ENCODE measurements around the gene TTLL11.

TTLL11 gene

DNA sequence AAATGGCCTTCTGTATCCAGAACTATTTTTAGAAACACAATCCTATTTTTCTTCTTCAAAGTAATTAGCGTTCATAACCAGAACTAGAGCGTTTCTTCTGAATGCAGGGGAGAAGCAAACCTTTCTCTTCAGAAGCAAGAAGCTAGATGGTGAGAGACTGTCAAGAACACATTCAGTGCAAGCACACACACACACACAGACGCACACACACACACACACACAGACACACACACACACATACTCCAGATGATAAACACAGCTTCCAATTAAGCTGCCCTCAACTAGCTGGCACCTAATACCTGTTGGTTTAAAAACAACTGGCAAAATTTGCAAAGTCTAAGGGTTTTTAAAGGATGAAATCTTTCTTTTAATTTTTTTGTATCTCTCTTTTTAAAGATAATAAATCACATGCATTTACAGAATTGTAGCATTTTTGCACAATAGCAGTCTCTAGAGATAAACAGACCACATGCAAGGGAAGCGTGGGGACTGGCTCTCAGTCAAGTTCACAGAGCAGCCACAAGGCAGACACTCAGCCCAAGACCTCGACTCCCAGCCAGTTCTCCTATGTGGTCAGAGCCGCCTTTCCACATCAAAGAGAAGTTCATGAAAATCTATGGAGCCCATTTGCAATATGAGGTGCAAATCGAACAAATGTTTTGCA is 138.5 kb downstream of the TTLL11 start:
- no peak overlapping the region for H3K27ac ChIP-seq (ENCODE audit: insufficient read depth in 1 of 2, low read depth in 1 of 2, low read length in 2 of 2, poor library complexity in 1 of 2, severe bottlenecking in 2 of 2)

DNA sequence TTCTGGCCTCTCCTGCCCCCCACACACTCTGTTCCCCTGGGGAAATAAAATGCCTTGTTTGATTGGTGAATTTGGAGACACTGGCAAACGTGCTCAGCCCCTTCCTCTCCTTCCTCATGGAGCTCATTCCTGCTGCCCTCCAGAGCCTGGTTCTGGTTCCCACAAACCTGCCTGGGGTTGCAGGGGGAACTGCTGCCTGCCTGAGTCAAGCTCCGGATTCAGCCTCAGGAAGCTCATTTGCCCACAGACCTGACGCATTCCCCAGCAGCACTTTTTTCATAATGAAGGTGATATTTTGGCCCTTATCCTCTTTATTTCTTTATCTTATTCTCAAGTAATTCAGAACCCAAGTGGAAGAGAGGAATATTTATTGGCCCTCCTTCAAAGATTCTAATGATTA is 140.5 kb downstream of the TTLL11 start:
- H3K27ac ChIP-seq (ENCODE audit: insufficient read depth in 1 of 2, low read depth in 1 of 2, low read length in 2 of 2, poor library complexity in 1 of 2, severe bottlenecking in 2 of 2): no peak overlapping the region
- CTCF ChIA-PET: no interaction called here
- H3K36me3 ChIP-seq (ENCODE audit: control insufficient read depth in 4 of 4, insufficient read depth in 4 of 4, low read length in 3 of 4): no peaks in the 10 kb centered on the region
- H3K27me3 ChIP-seq (replicated peaks in 2 of 5; ENCODE audit: control insufficient read depth in 4 of 5, insufficient read depth in 5 of 5, low read length in 4 of 5): no peaks in the 10 kb centered on the region
- POLR2A ChIA-PET: no interaction called here
- WGBS (ENCODE audit: insufficient coverage): no CpG with 5 or more reads among the region's 3 CpGs
- H3K4me3 ChIP-seq (ENCODE audit: control insufficient read depth in 1 of 7, extremely low read depth in 1 of 7, insufficient read depth in 4 of 7, low read depth in 2 of 7, low read length in 6 of 7): no peak overlapping the region
- no peaks in the 10 kb centered on the region for H3K9me3 ChIP-seq (ENCODE audit: control extremely low read depth in 1 of 5, control insufficient read depth in 4 of 5, insufficient read depth in 2 of 5, low read depth in 1 of 5, low read length in 4 of 5)
- DNase-seq: peak in 2 of 3 donors; percentile 21 to 31
- H3K4me1 ChIP-seq (ENCODE audit: control extremely low read depth in 1 of 4, control insufficient read depth in 4 of 4, insufficient read depth in 4 of 4, low read length in 3 of 4): peaks cover 0 to 4% (median 1%) of the 10 kb centered on the region in 4 experiments

More for the DNA sequence above, 138.5 kb downstream of the TTLL11 start:
- H3K4me3 ChIP-seq (ENCODE audit: control insufficient read depth in 1 of 7, extremely low read depth in 1 of 7, insufficient read depth in 4 of 7, low read depth in 2 of 7, low read length in 6 of 7): no peak overlapping the region
- ChIA-PET CTCF (interaction anchor here (1.2 kb wide), 1 partner anchor 12 kb away, joined by 3 read pairs; no protein-coding TSS in a partner anchor), POLR2A (interaction anchor here (0.6 kb wide), 1 partner anchor 257 kb away, joined by 4 read pairs; no protein-coding TSS in a partner anchor)
- DNase-seq: peak in 2 of 3 donors; percentile 42 to 44
- H3K9me3 ChIP-seq (ENCODE audit: control extremely low read depth in 1 of 5, control insufficient read depth in 4 of 5, insufficient read depth in 2 of 5, low read depth in 1 of 5, low read length in 4 of 5): no peaks in the 10 kb centered on the region
- 33% methylated on average over 4 of the region's 7 CpGs for WGBS (ENCODE audit: insufficient coverage)
- H3K4me1 ChIP-seq (ENCODE audit: control extremely low read depth in 1 of 4, control insufficient read depth in 4 of 4, insufficient read depth in 4 of 4, low read length in 3 of 4): peaks cover 0 to 8% (median 5%) of the 10 kb centered on the region in 4 experiments
- no peaks in the 10 kb centered on the region for H3K27me3 ChIP-seq (replicated peaks in 2 of 5; ENCODE audit: control insufficient read depth in 4 of 5, insufficient read depth in 5 of 5, low read length in 4 of 5)
- no peaks in the 10 kb centered on the region for H3K36me3 ChIP-seq (ENCODE audit: control insufficient read depth in 4 of 4, insufficient read depth in 4 of 4, low read length in 3 of 4)

DNA sequence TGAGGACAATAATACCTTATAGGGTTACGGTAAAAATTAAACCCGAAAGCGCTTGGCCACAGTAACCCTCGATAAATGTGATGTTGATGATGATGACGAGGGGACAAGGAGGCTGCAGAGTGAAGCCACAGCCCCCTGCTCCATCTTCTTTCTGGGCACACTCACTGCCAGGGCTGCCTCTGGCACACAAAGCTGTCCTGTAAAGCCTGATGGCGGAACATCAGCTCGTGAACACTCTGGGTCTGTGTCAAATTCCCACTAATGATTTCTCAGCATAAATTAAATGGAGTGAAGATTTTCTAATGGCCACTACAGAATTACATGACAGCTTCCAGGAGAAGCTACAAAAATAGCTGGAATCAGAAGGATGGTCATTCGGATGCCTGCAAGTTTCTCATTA is 142.2 kb downstream of the TTLL11 start:
- ChIA-PET CTCF (interaction anchor here (0.9 kb wide), 1 partner anchor 11 kb away, joined by 3 read pairs; no protein-coding TSS in a partner anchor), POLR2A (no interaction called here)
- no peak for DNase-seq
- Histone ChIP-seq H3K27me3 (replicated peaks in 2 of 5; ENCODE audit: control insufficient read depth in 4 of 5, insufficient read depth in 5 of 5, low read length in 4 of 5) (no peaks in the 10 kb centered on the region), H3K4me3 (ENCODE audit: control insufficient read depth in 1 of 7, extremely low read depth in 1 of 7, insufficient read depth in 4 of 7, low read depth in 2 of 7, low read length in 6 of 7) (no peak overlapping the region), H3K27ac (ENCODE audit: insufficient read depth in 1 of 2, low read depth in 1 of 2, low read length in 2 of 2, poor library complexity in 1 of 2, severe bottlenecking in 2 of 2) (no peak overlapping the region), H3K36me3 (ENCODE audit: control insufficient read depth in 4 of 4, insufficient read depth in 4 of 4, low read length in 3 of 4) (no peaks in the 10 kb centered on the region), H3K4me1 (ENCODE audit: control extremely low read depth in 1 of 4, control insufficient read depth in 4 of 4, insufficient read depth in 4 of 4, low read length in 3 of 4) (peaks cover 0 to 4% (median 1%) of the 10 kb centered on the region in 4 experiments), H3K9me3 (ENCODE audit: control extremely low read depth in 1 of 5, control insufficient read depth in 4 of 5, insufficient read depth in 2 of 5, low read depth in 1 of 5, low read length in 4 of 5) (no peaks in the 10 kb centered on the region)
- WGBS (ENCODE audit: insufficient coverage): 85% methylated on average over 6 of the region's 8 CpGs

DNA sequence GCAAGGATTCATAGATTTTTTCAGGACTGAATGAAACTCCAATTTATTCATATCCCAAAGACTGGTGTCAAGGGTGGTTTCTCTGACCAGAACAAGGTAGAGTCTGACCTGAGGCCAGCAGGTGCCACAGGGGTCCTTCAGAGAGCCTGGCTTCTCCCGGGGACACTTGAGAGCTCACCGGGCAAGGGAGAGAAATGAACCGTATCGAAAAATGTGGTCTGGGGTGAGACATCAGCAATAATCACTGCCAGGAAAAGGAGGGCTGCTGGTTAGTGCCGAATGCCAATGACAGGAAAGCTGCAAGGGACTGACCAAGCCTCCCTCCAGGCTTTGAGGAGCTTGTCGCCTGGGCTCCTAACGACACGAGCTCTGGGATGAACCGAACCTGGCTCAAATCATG is 142.7 kb downstream of the TTLL11 start:
- 91% methylated on average over 9 of the region's 9 CpGs for WGBS (ENCODE audit: insufficient coverage)
- peaks cover 0 to 4% (median 1%) of the 10 kb centered on the region in 4 experiments for H3K4me1 ChIP-seq (ENCODE audit: control extremely low read depth in 1 of 4, control insufficient read depth in 4 of 4, insufficient read depth in 4 of 4, low read length in 3 of 4)
- H3K4me3 ChIP-seq (ENCODE audit: control insufficient read depth in 1 of 7, extremely low read depth in 1 of 7, insufficient read depth in 4 of 7, low read depth in 2 of 7, low read length in 6 of 7): no peak overlapping the region
- H3K36me3 ChIP-seq (ENCODE audit: control insufficient read depth in 4 of 4, insufficient read depth in 4 of 4, low read length in 3 of 4): no peaks in the 10 kb centered on the region
- H3K27me3 ChIP-seq (replicated peaks in 2 of 5; ENCODE audit: control insufficient read depth in 4 of 5, insufficient read depth in 5 of 5, low read length in 4 of 5): no peaks in the 10 kb centered on the region
- H3K9me3 ChIP-seq (ENCODE audit: control extremely low read depth in 1 of 5, control insufficient read depth in 4 of 5, insufficient read depth in 2 of 5, low read depth in 1 of 5, low read length in 4 of 5): no peaks in the 10 kb centered on the region
- H3K27ac ChIP-seq (ENCODE audit: insufficient read depth in 1 of 2, low read depth in 1 of 2, low read length in 2 of 2, poor library complexity in 1 of 2, severe bottlenecking in 2 of 2): no peak overlapping the region
- no peak for DNase-seq
- ChIA-PET POLR2A (no interaction called here), CTCF (interaction anchor here (0.9 kb wide), 1 partner anchor 10 kb away, joined by 3 read pairs; no protein-coding TSS in a partner anchor)

DNA sequence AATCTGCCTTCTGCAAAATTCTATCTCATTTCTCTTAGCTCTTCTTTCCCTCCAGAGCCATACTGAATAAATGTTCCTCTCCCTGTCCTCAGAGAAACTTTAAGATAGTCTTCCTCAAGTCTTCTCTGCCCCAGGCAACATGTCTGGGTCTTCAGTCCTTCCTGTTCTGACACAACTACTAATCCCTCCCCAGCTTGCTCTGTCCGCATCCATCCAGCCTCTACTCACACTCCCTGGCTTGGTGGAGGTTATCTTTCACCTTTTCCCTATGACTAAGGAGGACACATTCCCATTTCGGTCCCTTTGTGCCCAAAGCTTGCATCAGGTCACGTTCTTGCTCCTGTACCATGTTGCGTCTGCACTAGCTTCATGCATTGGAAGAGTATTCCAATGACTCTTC is 143.3 kb downstream of the TTLL11 start:
- no peak for DNase-seq
- peaks cover 0 to 4% (median 1%) of the 10 kb centered on the region in 4 experiments for H3K4me1 ChIP-seq (ENCODE audit: control extremely low read depth in 1 of 4, control insufficient read depth in 4 of 4, insufficient read depth in 4 of 4, low read length in 3 of 4)
- no peaks in the 10 kb centered on the region for H3K27me3 ChIP-seq (replicated peaks in 2 of 5; ENCODE audit: control insufficient read depth in 4 of 5, insufficient read depth in 5 of 5, low read length in 4 of 5)
- H3K36me3 ChIP-seq (ENCODE audit: control insufficient read depth in 4 of 4, insufficient read depth in 4 of 4, low read length in 3 of 4): no peaks in the 10 kb centered on the region
- H3K4me3 ChIP-seq (ENCODE audit: control insufficient read depth in 1 of 7, extremely low read depth in 1 of 7, insufficient read depth in 4 of 7, low read depth in 2 of 7, low read length in 6 of 7): no peak overlapping the region
- no peak overlapping the region for H3K27ac ChIP-seq (ENCODE audit: insufficient read depth in 1 of 2, low read depth in 1 of 2, low read length in 2 of 2, poor library complexity in 1 of 2, severe bottlenecking in 2 of 2)
- ChIA-PET CTCF (no interaction called here), POLR2A (no interaction called here)
- no peaks in the 10 kb centered on the region for H3K9me3 ChIP-seq (ENCODE audit: control extremely low read depth in 1 of 5, control insufficient read depth in 4 of 5, insufficient read depth in 2 of 5, low read depth in 1 of 5, low read length in 4 of 5)
- 100% methylated on average over 4 of the region's 4 CpGs for WGBS (ENCODE audit: insufficient coverage)

DNA sequence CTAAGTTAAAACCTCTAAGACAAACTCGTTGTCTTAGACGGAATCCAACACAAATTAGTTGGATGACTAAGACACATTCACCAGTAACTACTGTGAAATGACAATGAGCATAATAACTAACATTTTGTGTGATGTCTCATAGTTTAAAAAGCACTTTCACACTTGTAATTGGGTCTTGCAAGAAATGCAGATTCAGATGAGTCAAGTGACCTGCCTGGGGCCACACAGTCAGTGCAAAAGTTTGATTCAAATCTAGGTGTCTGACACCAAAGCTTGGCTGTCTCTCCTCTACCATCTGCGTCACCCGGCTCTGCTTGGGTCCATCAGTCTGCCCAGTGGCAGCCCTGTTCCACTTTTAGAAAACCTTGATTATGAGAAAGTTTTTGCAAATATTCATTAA is 143.7 kb downstream of the TTLL11 start:
- no peak for DNase-seq
- CTCF ChIA-PET: no interaction called here

DNA sequence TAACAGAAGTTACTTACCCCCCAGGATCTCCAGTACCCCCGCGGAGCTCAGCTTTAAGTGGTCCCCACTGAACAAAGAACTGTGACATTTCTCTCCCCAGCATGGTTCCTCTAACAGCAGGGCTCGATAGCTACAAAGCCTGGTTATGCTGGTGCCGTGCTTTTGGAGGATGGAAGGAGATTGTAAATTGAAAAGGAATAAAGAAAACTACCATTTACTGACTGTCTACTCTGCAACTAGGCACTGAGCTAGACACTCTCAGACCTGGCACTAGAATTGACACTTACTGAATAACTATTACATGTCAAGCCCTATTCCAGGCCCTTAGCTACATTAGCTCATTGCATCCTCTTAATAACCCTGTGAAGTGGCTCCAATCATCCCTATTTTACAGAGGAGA is 145.3 kb downstream of the TTLL11 start:
- H3K9me3 ChIP-seq (ENCODE audit: control extremely low read depth in 1 of 5, control insufficient read depth in 4 of 5, insufficient read depth in 2 of 5, low read depth in 1 of 5, low read length in 4 of 5): no peaks in the 10 kb centered on the region
- WGBS (ENCODE audit: insufficient coverage): no CpG with 5 or more reads among the region's 4 CpGs
- H3K27me3 ChIP-seq (replicated peaks in 2 of 5; ENCODE audit: control insufficient read depth in 4 of 5, insufficient read depth in 5 of 5, low read length in 4 of 5): no peaks in the 10 kb centered on the region
- no peaks in the 10 kb centered on the region for H3K36me3 ChIP-seq (ENCODE audit: control insufficient read depth in 4 of 4, insufficient read depth in 4 of 4, low read length in 3 of 4)
- H3K4me1 ChIP-seq (ENCODE audit: control extremely low read depth in 1 of 4, control insufficient read depth in 4 of 4, insufficient read depth in 4 of 4, low read length in 3 of 4): peaks cover 0 to 4% (median 1%) of the 10 kb centered on the region in 4 experiments
- CTCF ChIA-PET: interaction anchor here (0.6 to 1.2 kb wide), 4 partner anchors 14 to 398 kb away, joined by 3 to 4 read pairs (median 3); partner anchors contain the start of gene MORN5
- H3K4me3 ChIP-seq (ENCODE audit: control insufficient read depth in 1 of 7, extremely low read depth in 1 of 7, insufficient read depth in 4 of 7, low read depth in 2 of 7, low read length in 6 of 7): no peak overlapping the region
- POLR2A ChIA-PET: no interaction called here
- DNase-seq: no peak
- no peak overlapping the region for H3K27ac ChIP-seq (ENCODE audit: insufficient read depth in 1 of 2, low read depth in 1 of 2, low read length in 2 of 2, poor library complexity in 1 of 2, severe bottlenecking in 2 of 2)

More for the DNA sequence above, 143.7 kb downstream of the TTLL11 start:
- no peaks in the 10 kb centered on the region for H3K9me3 ChIP-seq (ENCODE audit: control extremely low read depth in 1 of 5, control insufficient read depth in 4 of 5, insufficient read depth in 2 of 5, low read depth in 1 of 5, low read length in 4 of 5)
- no peaks in the 10 kb centered on the region for H3K27me3 ChIP-seq (replicated peaks in 2 of 5; ENCODE audit: control insufficient read depth in 4 of 5, insufficient read depth in 5 of 5, low read length in 4 of 5)
- POLR2A ChIA-PET: no interaction called here
- no peak overlapping the region for H3K4me3 ChIP-seq (ENCODE audit: control insufficient read depth in 1 of 7, extremely low read depth in 1 of 7, insufficient read depth in 4 of 7, low read depth in 2 of 7, low read length in 6 of 7)
- H3K36me3 ChIP-seq (ENCODE audit: control insufficient read depth in 4 of 4, insufficient read depth in 4 of 4, low read length in 3 of 4): no peaks in the 10 kb centered on the region
- no peak overlapping the region for H3K27ac ChIP-seq (ENCODE audit: insufficient read depth in 1 of 2, low read depth in 1 of 2, low read length in 2 of 2, poor library complexity in 1 of 2, severe bottlenecking in 2 of 2)
- peaks cover 0 to 4% (median 1%) of the 10 kb centered on the region in 4 experiments for H3K4me1 ChIP-seq (ENCODE audit: control extremely low read depth in 1 of 4, control insufficient read depth in 4 of 4, insufficient read depth in 4 of 4, low read length in 3 of 4)
- WGBS (ENCODE audit: insufficient coverage): 80% methylated on average over 4 of the region's 4 CpGs

Data from common myeloid progenitor, CD34-positive (primary cell).